GM23338 (cell line): Measurements from ENCODE around the gene RFX4.

Experiments
- CREB1 ChIP-seq: fragments of 250-450 bp; sonication (Bioruptor Pico); IDR thresholded peaks from 2 replicates; pipeline ENCODE4 v1.5.0; 2020; ENCODE audit warnings: low read depth, mild to moderate bottlenecking, moderate library complexity
- EZH2phosphoT487 ChIP-seq: fragments of 200-600 bp; sonication (generic); IDR thresholded peaks from one replicate; pipeline ENCODE4 v1.8.1; 2018; ENCODE audit warnings: antibody characterized with exemption; ENCODE audit not compliant: unreplicated experiment
- TF ChIP-seq, protein P1 (sequence below), 2 experiments: fragments of 200-600 bp in 1 of 2; sonication (generic) in 1 of 2; conservative IDR thresholded peaks; 2 replicates each; pipeline versions ENCODE4 v1.5.1 to v1.6.1; 2016 to 2017; ENCODE audit warnings: antibody characterized with exemption in 2 of 2, low read depth in 2 of 2, mild to moderate bottlenecking in 2 of 2, moderate library complexity in 1 of 2
- TF ChIP-seq, protein P2 (sequence below): IDR thresholded peaks from one replicate; pipeline ENCODE4 v1.6.1; 2018; ENCODE audit warnings: antibody characterized with exemption; ENCODE audit not compliant: unreplicated experiment

DNA sequence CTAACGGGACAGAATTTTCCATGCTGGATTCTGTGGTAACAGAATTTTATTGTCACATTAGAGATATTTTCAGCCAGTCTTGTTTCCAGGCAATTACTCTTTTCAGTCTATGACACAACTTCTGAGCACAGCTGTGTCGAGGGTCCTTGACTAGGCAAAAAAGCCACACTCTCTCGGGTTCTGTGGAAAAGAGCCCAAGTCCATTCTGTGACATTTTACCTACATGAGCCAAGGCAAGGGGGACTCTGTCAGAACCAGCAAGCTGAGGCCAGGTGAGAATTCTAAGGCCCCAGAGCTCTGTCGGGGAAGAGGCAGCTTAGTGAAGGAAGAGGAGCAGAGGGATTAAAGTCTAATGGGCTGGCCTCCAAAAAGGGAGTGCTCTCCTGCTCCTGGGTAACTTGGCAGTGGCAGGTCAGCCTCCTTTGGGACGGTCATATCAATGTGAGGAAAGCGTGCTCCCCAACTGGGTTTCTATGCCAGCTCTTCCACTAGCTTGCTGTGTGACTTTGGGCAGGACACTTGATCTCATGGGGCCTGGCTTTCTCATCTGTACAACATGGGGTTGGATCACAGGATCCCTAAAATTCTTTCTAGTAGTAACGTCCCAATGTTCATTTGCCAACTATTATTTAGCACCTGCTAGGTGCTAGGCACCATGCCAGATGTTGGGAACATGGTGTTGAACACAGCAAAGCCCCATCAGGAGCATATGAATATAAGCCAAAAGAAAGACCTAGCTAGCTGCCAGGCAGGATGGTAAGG, 175.7 kb downstream of the RFX4 start:
- TF ChIP-seq, protein P1, sequence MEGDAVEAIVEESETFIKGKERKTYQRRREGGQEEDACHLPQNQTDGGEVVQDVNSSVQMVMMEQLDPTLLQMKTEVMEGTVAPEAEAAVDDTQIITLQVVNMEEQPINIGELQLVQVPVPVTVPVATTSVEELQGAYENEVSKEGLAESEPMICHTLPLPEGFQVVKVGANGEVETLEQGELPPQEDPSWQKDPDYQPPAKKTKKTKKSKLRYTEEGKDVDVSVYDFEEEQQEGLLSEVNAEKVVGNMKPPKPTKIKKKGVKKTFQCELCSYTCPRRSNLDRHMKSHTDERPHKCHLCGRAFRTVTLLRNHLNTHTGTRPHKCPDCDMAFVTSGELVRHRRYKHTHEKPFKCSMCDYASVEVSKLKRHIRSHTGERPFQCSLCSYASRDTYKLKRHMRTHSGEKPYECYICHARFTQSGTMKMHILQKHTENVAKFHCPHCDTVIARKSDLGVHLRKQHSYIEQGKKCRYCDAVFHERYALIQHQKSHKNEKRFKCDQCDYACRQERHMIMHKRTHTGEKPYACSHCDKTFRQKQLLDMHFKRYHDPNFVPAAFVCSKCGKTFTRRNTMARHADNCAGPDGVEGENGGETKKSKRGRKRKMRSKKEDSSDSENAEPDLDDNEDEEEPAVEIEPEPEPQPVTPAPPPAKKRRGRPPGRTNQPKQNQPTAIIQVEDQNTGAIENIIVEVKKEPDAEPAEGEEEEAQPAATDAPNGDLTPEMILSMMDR (conservative IDR thresholded peaks at IDR 0.05; ENCODE audit: low read depth in 2 of 2), result no peak
- TF ChIP-seq, protein P2, sequence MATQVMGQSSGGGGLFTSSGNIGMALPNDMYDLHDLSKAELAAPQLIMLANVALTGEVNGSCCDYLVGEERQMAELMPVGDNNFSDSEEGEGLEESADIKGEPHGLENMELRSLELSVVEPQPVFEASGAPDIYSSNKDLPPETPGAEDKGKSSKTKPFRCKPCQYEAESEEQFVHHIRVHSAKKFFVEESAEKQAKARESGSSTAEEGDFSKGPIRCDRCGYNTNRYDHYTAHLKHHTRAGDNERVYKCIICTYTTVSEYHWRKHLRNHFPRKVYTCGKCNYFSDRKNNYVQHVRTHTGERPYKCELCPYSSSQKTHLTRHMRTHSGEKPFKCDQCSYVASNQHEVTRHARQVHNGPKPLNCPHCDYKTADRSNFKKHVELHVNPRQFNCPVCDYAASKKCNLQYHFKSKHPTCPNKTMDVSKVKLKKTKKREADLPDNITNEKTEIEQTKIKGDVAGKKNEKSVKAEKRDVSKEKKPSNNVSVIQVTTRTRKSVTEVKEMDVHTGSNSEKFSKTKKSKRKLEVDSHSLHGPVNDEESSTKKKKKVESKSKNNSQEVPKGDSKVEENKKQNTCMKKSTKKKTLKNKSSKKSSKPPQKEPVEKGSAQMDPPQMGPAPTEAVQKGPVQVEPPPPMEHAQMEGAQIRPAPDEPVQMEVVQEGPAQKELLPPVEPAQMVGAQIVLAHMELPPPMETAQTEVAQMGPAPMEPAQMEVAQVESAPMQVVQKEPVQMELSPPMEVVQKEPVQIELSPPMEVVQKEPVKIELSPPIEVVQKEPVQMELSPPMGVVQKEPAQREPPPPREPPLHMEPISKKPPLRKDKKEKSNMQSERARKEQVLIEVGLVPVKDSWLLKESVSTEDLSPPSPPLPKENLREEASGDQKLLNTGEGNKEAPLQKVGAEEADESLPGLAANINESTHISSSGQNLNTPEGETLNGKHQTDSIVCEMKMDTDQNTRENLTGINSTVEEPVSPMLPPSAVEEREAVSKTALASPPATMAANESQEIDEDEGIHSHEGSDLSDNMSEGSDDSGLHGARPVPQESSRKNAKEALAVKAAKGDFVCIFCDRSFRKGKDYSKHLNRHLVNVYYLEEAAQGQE, result no peak
- TF ChIP-seq EZH2phosphoT487 (no peak), CREB1 (CRISPR knock-in tag) (no peak)
